HG03457 (cell line): ENCODE data around the gene HAO2.
"Not testable (repeated sequence)": the region's sequence is repeated elsewhere in the genome, so short reads cannot be mapped to it uniquely, and the experiment has no call there.

ENCODE experiments used
- ATAC-seq: cut with Tn5 transposase; IDR thresholded peaks from one replicate; pipeline ENCODE4 v1.9.1; 2021; ENCODE audit warnings: moderate number of reproducible peaks; ENCODE audit not compliant: unreplicated experiment

The HAO2 gene

GRCh38 chr1:119377594-119377993 is 9.0 kb downstream of the HAO2 start:
- ATAC-seq, result not testable (repeated sequence)

DNA sequence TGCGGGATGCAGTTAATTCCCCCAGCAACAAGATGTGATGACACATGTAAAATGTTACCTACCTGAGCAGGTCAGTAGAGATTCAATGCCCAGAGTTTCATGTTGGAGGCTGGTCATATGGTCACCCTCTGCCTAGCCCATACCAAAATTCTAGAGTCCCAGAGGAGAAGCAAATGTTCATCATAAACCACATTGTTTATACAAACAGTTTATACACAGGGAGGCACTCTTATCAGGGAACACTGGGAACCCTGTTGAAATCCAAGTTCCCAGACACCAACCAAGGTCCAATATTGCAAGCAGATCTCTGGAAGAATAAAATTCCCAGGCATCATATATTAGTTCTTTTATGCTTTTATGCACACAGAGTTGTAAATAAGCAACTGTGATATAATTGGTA is 10.5 kb downstream of the HAO2 start:
- no peak for ATAC-seq

DNA sequence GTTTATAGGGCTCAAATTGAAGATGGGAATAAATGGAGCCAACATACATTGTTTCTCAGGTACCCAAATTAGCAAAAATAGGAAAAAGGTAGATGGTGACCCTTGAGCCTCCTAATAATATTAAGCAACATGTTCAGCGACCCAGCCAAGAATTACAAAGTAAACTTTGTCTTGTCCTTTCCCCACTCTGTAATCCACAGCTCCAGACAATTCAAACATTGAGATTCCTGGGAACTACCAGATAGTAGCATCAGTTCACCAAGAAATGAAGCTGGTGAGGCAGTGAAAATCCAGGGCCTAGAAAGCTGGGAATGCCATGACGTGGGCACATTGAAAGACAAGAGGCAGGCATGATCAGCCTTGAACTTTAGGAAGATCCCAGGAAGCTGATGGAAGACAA is 11.7 kb downstream of the HAO2 start:
- no peak for ATAC-seq

GRCh38 chr1:119380983-119381662 is 12.5 kb downstream of the HAO2 start:
- ATAC-seq, result no peak

GRCh38 chr1:119384591-119384990 is 16.0 kb downstream of the HAO2 start:
- ATAC-seq, result no peak

GRCh38 chr1:119385650-119386049 is 17.1 kb downstream of the HAO2 start:
- ATAC-seq, result no peak

DNA sequence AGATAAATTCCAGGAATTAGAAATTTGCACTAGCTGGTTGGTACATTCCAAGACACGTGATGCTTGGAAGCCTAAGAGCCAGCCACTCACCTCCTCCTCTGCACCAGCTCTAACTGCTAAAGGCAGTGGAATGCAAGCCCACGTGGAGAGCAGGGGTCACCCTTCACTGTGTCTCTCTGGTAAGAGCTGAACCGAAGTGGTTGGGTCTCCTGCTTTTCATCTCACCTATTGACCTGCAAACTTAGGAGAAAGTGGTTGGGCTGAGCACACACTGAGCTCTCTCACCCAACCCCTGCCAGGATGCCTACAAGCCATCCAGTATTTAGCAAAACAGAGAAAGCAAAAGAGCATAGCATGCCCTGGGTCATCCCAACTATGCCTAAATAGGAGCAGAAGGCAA is 19.3 kb downstream of the HAO2 start:
- no peak for ATAC-seq

- ATAC-seq, result no peak
These were observed 19.9 kb downstream of the HAO2 start for GRCh38 chr1:119388450-119388849.

- ATAC-seq, result no peak
These were observed 21.9 kb downstream of the HAO2 start for GRCh38 chr1:119390526-119390925.

GRCh38 chr1:119391749-119392148 is 23.2 kb downstream of the HAO2 start:
- no peak for ATAC-seq

DNA sequence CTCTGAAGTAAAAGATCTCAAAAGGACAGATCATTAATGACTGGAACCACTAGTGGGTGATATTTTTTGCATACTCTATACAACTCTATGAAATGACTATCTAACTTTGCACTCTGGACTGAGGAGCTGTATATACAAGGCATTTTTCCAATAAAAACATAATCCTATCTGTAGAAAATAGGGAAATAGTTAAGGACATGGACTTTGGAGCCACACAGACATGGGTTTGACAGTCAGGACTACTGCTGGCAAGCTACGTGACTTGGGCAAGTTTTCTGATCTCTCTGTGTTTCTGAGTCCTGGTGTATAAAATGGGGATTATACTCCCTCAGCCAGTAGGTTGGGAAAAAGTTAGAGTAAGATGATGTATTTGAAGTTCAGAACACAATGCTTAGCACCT is 25.5 kb downstream of the HAO2 start:
- ATAC-seq, result no peak

DNA sequence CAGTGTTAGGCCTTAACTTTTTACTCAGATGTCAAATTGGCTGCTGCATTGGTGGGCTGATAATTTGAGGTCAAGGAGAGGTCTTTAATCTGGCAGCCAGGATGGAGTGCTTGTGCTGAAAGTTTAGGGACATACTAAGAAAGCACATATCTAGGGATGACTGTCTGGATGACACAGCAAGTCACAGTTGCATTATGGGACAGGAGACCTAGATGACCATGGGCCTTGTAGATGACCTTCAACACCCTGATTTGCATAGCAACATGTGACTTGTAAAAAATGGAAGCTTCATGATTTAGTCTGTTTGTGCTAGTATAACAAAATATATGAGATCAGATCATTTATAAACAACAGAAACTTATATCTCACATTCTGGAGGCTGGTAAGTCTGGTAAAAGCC is 28.4 kb downstream of the HAO2 start:
- no peak for ATAC-seq

DNA sequence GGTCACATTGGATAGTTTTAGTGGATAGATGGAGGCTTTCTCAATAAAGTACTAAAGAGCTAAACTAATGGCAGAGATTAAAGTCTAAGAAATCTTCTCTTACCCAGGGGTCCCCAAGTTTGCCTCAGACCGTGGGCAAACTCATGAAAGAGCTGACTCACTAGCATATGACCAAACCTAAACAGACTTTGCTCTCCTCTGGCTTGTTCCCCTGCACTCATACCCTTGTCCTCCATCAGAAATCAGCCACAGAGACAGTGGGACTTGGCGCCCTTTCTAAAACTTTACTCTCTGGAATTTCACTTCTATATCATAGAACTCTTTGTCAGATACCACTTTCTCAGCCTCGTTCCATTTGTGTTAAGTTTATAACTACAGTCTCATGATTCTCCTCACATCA is 29.4 kb downstream of the HAO2 start:
- no peak for ATAC-seq

GRCh38 chr1:119404736-119405135 is 36.2 kb downstream of the HAO2 start:
- no peak for ATAC-seq

DNA sequence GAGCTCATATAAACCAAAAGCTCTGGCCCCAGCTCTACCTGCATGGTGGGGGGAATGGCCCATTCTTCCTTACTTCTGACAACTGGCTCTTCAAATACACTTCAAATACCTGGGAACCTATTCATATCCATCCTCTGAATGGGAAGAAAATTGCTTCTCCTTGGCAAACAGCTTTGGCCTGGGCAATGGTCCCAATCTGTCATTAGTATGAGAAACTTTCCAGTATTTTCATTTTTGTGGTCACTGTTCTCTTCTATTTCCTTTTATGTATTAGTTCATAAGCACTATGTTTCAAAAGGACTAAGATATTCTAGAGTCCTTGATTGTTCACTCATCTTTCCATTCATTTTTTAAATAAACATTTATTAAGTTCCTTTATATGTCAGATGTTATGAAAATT is 41.1 kb downstream of the HAO2 start:
- ATAC-seq, result no peak

DNA sequence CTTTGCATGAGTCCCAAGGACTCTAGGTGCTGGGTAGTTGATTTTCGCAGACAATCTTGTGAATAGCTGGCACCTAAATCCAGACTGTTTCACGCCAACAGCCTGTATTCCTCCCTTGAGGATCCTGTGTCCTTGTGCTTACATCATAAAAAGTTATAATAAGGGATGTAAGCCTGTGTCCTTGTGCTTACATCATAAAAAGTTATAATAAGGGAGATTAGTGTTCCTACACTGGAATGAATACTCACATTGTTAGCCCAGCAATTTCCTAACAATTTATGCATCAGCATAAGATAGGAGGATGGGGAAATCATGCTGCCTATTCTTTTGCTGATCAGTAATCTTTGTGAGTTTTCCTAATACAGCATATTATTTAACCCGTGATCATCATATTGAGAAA is 42.4 kb downstream of the HAO2 start:
- no peak for ATAC-seq

DNA sequence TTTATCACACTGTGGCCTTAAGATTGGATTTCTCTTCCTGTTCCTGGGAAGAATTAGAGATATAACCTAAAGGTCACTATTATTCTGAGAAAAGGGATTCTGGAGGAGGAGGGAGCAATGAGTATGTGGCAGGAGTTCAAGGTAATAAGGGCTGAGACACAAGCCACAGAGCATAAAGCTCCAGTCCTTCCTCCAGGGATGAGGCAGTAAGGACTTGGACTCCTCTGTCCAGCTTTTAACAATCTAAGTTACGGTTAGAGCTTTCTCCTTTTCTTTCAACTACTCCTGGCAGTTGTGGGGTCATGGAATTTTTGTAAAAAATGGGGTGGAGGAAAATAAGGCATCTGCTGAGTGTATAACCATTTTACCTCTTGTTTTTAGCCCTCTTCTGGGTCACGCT is 46.4 kb downstream of the HAO2 start, which contains the start of gene HSD3B2:
HSD3B2 (plus strand) TSS at position 201 of the 400 bp plus-strand sequence. CDS start 270 bp downstream, outside the sequence.
- ATAC-seq, result no peak

DNA sequence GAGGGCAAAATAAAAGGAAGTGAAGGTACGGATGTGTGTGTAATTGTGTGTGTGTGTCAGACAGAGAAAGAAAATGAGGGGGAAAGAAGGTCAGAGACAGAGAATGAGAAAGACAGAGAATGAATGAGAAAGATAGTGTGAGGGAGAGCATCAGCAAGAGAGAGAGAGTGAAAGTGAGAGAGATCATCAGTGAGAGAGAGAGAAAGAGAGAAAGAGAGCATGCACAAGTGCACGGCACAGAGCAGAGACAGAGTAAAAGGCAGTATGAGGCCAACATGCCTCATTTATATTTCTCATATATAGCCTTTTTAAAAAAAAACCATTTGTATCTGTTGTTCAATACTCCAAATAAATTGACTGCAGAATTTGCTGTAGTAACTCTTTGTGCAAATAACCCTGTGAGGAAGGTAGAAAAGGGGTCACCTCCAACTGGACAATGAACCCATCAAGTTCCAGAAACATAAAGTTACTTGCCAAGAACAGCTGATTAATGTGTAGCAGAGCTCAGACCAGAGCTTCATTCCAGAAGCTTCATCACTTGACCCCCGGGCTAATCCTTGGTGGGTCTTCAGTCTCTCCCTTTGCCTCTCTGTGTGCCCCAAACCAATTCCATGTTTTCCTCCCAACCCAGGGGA is 47.5 kb downstream of the HAO2 start:
- ATAC-seq, result no peak

DNA sequence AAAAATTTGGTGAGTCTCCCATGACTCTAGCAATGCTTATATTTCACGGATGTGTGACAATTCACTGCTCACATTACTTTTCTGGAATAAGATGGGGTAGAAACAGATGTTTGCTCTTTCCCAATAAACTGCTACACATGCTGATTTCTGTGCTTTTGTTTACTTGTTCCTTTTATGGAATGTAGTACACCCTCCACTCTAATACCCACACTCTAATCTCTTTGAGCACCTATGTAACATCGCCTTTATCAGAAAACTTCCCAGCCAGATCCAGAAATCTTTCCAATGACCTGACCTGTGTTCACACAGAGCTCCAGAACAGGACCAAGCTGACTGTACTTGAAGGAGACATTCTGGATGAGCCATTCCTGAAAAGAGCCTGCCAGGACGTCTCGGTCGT is 50.5 kb downstream of the HAO2 start:
- no peak for ATAC-seq

- no peak for ATAC-seq
These were observed 52.1 kb downstream of the HAO2 start for GRCh38 chr1:119420638-119421037.

DNA sequence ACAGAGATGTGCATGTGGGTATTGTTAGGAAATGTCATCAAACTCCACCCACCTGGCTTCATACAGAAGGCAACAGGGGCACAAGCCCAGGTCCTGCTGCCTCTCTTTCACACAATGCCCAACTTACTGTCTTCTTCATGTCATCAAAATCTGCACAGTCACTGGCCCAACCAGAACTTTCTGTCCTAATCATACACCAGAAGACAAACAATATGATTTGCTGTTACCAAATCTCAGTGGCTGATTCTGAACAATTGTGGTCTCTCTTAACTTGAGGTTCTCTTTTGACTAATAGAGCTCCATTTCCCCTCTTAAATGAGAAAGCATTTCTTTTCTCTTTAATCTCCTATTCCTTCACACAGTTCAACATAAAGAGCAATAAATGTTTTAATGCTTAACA is 54.0 kb downstream of the HAO2 start:
- ATAC-seq, result no peak

GRCh38 chr1:119428991-119429390 is 60.4 kb downstream of the HAO2 start:
- no peak for ATAC-seq

- no peak for ATAC-seq
These were observed 61.1 kb downstream of the HAO2 start for GRCh38 chr1:119429687-119430086.
